ENCODE results near the gene RAB29.

The RAB29 gene

GRCh38 chr1:205775717-205776056 is 405 bp upstream of the RAB29 start:
- no peaks in the 10 kb centered on the region for H3K27me3 ChIP-seq (ENCODE audit: insufficient read depth, low read depth)
- no peak overlapping the region for H3K27ac ChIP-seq
- H4K20me1 ChIP-seq (ENCODE audit: insufficient read depth): no peaks in the 10 kb centered on the region
- H3K79me2 ChIP-seq (ENCODE audit: insufficient read depth, low read depth): no peaks in the 10 kb centered on the region
- H3K4me3 ChIP-seq (IDR thresholded peaks at IDR 0.05; ENCODE audit: insufficient read depth, low read depth, low read length): peak overlapping the region; percentile 61
- H2AFZ ChIP-seq (ENCODE audit: low read depth): peak overlapping the region; percentile 100
- H3K4me2 ChIP-seq: peak overlapping the region; percentile 62
- TF ChIP-seq CTCF (conservative IDR thresholded peaks at IDR 0.05; ENCODE audit: low read depth, low read length): no peak
- no peaks in the 10 kb centered on the region for H3K36me3 ChIP-seq (ENCODE audit: insufficient read depth)
- peaks cover 26% of the 10 kb centered on the region for H3K4me1 ChIP-seq (ENCODE audit: low read depth, poor library complexity, severe bottlenecking)
- peak overlapping the region; percentile 80; the same call in 1 of the 2 replicates for H3K9ac ChIP-seq

- H3K4me2 ChIP-seq: peak overlapping the region; percentile 62
- H3K4me1 ChIP-seq (ENCODE audit: low read depth, poor library complexity, severe bottlenecking): peaks cover 26% of the 10 kb centered on the region
- no peak for TF ChIP-seq CTCF (conservative IDR thresholded peaks at IDR 0.05; ENCODE audit: low read depth, low read length)
- H3K36me3 ChIP-seq (ENCODE audit: insufficient read depth): no peaks in the 10 kb centered on the region
- H3K9ac ChIP-seq: peak overlapping the region; percentile 80
- H3K79me2 ChIP-seq (ENCODE audit: insufficient read depth, low read depth): no peaks in the 10 kb centered on the region
- no peak overlapping the region for H3K27ac ChIP-seq
- no peaks in the 10 kb centered on the region for H4K20me1 ChIP-seq (ENCODE audit: insufficient read depth)
- H3K27me3 ChIP-seq (ENCODE audit: insufficient read depth, low read depth): no peaks in the 10 kb centered on the region
- peak overlapping the region; percentile 100 for H2AFZ ChIP-seq (ENCODE audit: low read depth)
- peak overlapping the region; percentile 97 for H3K4me3 ChIP-seq (IDR thresholded peaks at IDR 0.05; ENCODE audit: insufficient read depth, low read depth, low read length)
Measured at GRCh38 chr1:205774198-205775014, 876 bp downstream of the RAB29 start.

- Histone ChIP-seq H2AFZ (ENCODE audit: low read depth) (no peak overlapping the region), H3K4me2 (no peak overlapping the region; the same call in 1 of the 2 replicates), H3K4me3 (IDR thresholded peaks at IDR 0.05; ENCODE audit: insufficient read depth, low read depth, low read length) (no peak overlapping the region), H3K9ac (no peak overlapping the region), H4K20me1 (ENCODE audit: insufficient read depth) (no peaks in the 10 kb centered on the region), H3K36me3 (ENCODE audit: insufficient read depth) (no peaks in the 10 kb centered on the region), H3K27me3 (ENCODE audit: insufficient read depth, low read depth) (no peaks in the 10 kb centered on the region), H3K4me1 (ENCODE audit: low read depth, poor library complexity, severe bottlenecking) (peaks cover 26% of the 10 kb centered on the region), H3K27ac (no peak overlapping the region), H3K79me2 (ENCODE audit: insufficient read depth, low read depth) (no peaks in the 10 kb centered on the region)
- no peak for TF ChIP-seq CTCF (conservative IDR thresholded peaks at IDR 0.05; ENCODE audit: low read depth, low read length)
Measured at GRCh38 chr1:205772607-205773032, 2.7 kb downstream of the RAB29 start.

- H3K4me3 ChIP-seq (IDR thresholded peaks at IDR 0.05; ENCODE audit: insufficient read depth, low read depth, low read length): no peak overlapping the region
- H3K27me3 ChIP-seq (ENCODE audit: insufficient read depth, low read depth): no peaks in the 10 kb centered on the region
- no peak overlapping the region for H3K9ac ChIP-seq
- no peak overlapping the region for H3K27ac ChIP-seq
- no peak for TF ChIP-seq CTCF (conservative IDR thresholded peaks at IDR 0.05; ENCODE audit: low read depth, low read length)
- H3K79me2 ChIP-seq (ENCODE audit: insufficient read depth, low read depth): no peaks in the 10 kb centered on the region
- H4K20me1 ChIP-seq (ENCODE audit: insufficient read depth): no peaks in the 10 kb centered on the region
- no peak overlapping the region for H2AFZ ChIP-seq (ENCODE audit: low read depth)
- H3K4me1 ChIP-seq (ENCODE audit: low read depth, poor library complexity, severe bottlenecking): peaks cover 25% of the 10 kb centered on the region
- H3K36me3 ChIP-seq (ENCODE audit: insufficient read depth): no peaks in the 10 kb centered on the region
- no peak overlapping the region for H3K4me2 ChIP-seq
Measured at GRCh38 chr1:205770618-205771017, 4.7 kb downstream of the RAB29 start.
